Mononuclear cell (primary cell): ENCODE measurements around the gene NFE2L3. TPM values are rescaled to one million over a fixed set of nuclear protein-coding genes. Genes with fewer than 3 reads are reported as not detected.

Experiments used
- H3K27me3 ChIP-seq: 2 replicates; pipeline ENCODE4 v1.6.0; 2011; ENCODE audit warnings: low read length, control low read depth; ENCODE audit not compliant: insufficient read depth
- H3K4me1 ChIP-seq: 2 replicates; pipeline ENCODE4 v1.5.1; 2011; ENCODE audit warnings: mild to moderate bottlenecking, low read length, control low read depth; ENCODE audit not compliant: insufficient read depth
- H3K4me3 ChIP-seq: 2 replicates; pipeline ENCODE4 v1.5.1; 2011; ENCODE audit warnings: mild to moderate bottlenecking, low read length, moderate library complexity
- H3K9me3 ChIP-seq: 2 replicates; pipeline ENCODE4 v1.5.1; 2011; ENCODE audit warnings: low read depth, mild to moderate bottlenecking, control low read depth, low read length
- total RNA-seq: library from RNA; depleted of rRNA; stranded (reverse); fragments of >200 nt; gene quantifications from one replicate; pipeline ENCODE4 v1.2.3, GENCODE V29; 2012

Gene NFE2L3
- total RNA-seq, 1 donor, result 7.8 TPM

GRCh38 chr7:26202019-26202990, 50.3 kb downstream of the NFE2L3 start:
- H3K4me1 ChIP-seq, result peaks cover 31% of the 10 kb centered on the region
- peak overlapping the region; percentile 99 for H3K4me3 ChIP-seq
- H3K9me3 ChIP-seq, result no peaks in the 10 kb centered on the region
- no peaks in the 10 kb centered on the region for H3K27me3 ChIP-seq

GRCh38 chr7:26203016-26203415, 51.0 kb downstream of the NFE2L3 start:
- Histone ChIP-seq H3K4me1 (peaks cover 31% of the 10 kb centered on the region), H3K27me3 (no peaks in the 10 kb centered on the region), H3K4me3 (no peak overlapping the region), H3K9me3 (no peaks in the 10 kb centered on the region)

GRCh38 chr7:26208040-26208439, 56.0 kb downstream of the NFE2L3 start:
- H3K4me1 ChIP-seq, result peaks cover 24% of the 10 kb centered on the region
- no peak overlapping the region for H3K4me3 ChIP-seq
- H3K9me3 ChIP-seq, result no peaks in the 10 kb centered on the region
- H3K27me3 ChIP-seq, result no peaks in the 10 kb centered on the region

- H3K4me1 ChIP-seq, result peaks cover 13% of the 10 kb centered on the region
- no peak overlapping the region for H3K4me3 ChIP-seq
- no peaks in the 10 kb centered on the region for H3K27me3 ChIP-seq
- H3K9me3 ChIP-seq, result no peaks in the 10 kb centered on the region
Observed at GRCh38 chr7:26212921-26213718, 61.1 kb downstream of the NFE2L3 start.

GRCh38 chr7:26213807-26214515, 62.0 kb downstream of the NFE2L3 start:
- H3K9me3 ChIP-seq, result no peaks in the 10 kb centered on the region
- H3K27me3 ChIP-seq, result no peaks in the 10 kb centered on the region
- H3K4me1 ChIP-seq, result peaks cover 13% of the 10 kb centered on the region
- H3K4me3 ChIP-seq, result no peak overlapping the region

- Histone ChIP-seq H3K4me3 (no peak overlapping the region), H3K27me3 (no peaks in the 10 kb centered on the region), H3K9me3 (no peaks in the 10 kb centered on the region), H3K4me1 (peaks cover 13% of the 10 kb centered on the region)
Observed at GRCh38 chr7:26216049-26216448, 64.1 kb downstream of the NFE2L3 start.

GRCh38 chr7:26224359-26224758, 72.4 kb downstream of the NFE2L3 start:
- H3K4me1 ChIP-seq, result no peaks in the 10 kb centered on the region
- H3K27me3 ChIP-seq, result no peaks in the 10 kb centered on the region
- no peaks in the 10 kb centered on the region for H3K9me3 ChIP-seq
- no peak overlapping the region for H3K4me3 ChIP-seq

- no peak overlapping the region for H3K4me3 ChIP-seq
- no peaks in the 10 kb centered on the region for H3K4me1 ChIP-seq
- no peaks in the 10 kb centered on the region for H3K27me3 ChIP-seq
- no peaks in the 10 kb centered on the region for H3K9me3 ChIP-seq
Observed at GRCh38 chr7:26227987-26228386, 76.0 kb downstream of the NFE2L3 start.

- H3K9me3 ChIP-seq, result no peaks in the 10 kb centered on the region
- peaks cover 8% of the 10 kb centered on the region for H3K4me1 ChIP-seq
- no peak overlapping the region for H3K4me3 ChIP-seq
- H3K27me3 ChIP-seq, result no peaks in the 10 kb centered on the region
Observed at GRCh38 chr7:26233902-26234511, 82.0 kb downstream of the NFE2L3 start.

Other genes starting within 250 kb of the NFE2L3 start
- gene HNRNPA2B1, start 48.5 kb downstream of the NFE2L3 start, total RNA-seq, result 240 TPM
- gene CBX3, start 49.5 kb downstream of the NFE2L3 start, total RNA-seq, result 135 TPM
- 70.1 TPM for gene SNX10, start 139.7 kb downstream of the NFE2L3 start, total RNA-seq